ENCODE measurements around the gene SYNDIG1. TPM values are rescaled to one million over a fixed set of nuclear protein-coding genes. Genes with fewer than 3 reads are reported as not detected.

Gene SYNDIG1
- total RNA-seq, 1 experiment from 2014 or later = 5.4 TPM

GRCh38 chr20:24675651-24676352 lies 206.4 kb downstream of the SYNDIG1 start:
- no peak overlapping the region for H3K27ac ChIP-seq (ENCODE audit: insufficient read length, low read depth, low read length)
- H2AFZ ChIP-seq (ENCODE audit: low read length) = no peak overlapping the region
- H3K9me3 Mint-ChIP-seq = no peaks in the 10 kb centered on the region; a peak in 1 of 5 replicates
- H4K8ac ChIP-seq (replicated peaks; ENCODE audit: insufficient read length, low read depth, low read length) = no peak overlapping the region
- H3K23me2 ChIP-seq (ENCODE audit: insufficient read length, low read depth, low read length, poor library complexity, severe bottlenecking) = no peaks in the 10 kb centered on the region
- H3T11ph ChIP-seq (ENCODE audit: low read length) = no peak overlapping the region
- H2BK15ac ChIP-seq (ENCODE audit: low read depth, low read length) = no peak overlapping the region
- DNase-seq = no peak
- no peak overlapping the region for H4K5ac ChIP-seq (ENCODE audit: insufficient read length, low read depth, low read length)
- H3K56ac ChIP-seq (ENCODE audit: insufficient read length, low read depth, low read length) = no peak overlapping the region
- H3K4ac ChIP-seq (ENCODE audit: low read depth, low read length) = no peak overlapping the region
- H3K4me1 Mint-ChIP-seq = no peaks in the 10 kb centered on the region
- no peak overlapping the region for H3K9ac ChIP-seq (ENCODE audit: extremely low read depth, insufficient read length, low read length)
- H3K4me1 ChIP-seq (ENCODE audit: insufficient read depth, low read length) = no peaks in the 10 kb centered on the region
- H3K27ac Mint-ChIP-seq = peak overlapping the region in 1 of 3 experiments; percentile 62; a peak in 1 of 7 replicates
- no peak overlapping the region for H2AK5ac ChIP-seq (ENCODE audit: insufficient read length, low read length)
- no peak overlapping the region for H3K14ac ChIP-seq (ENCODE audit: insufficient read depth, low read length)
- no peak overlapping the region for H2BK20ac ChIP-seq (ENCODE audit: low read depth, low read length, poor library complexity, severe bottlenecking)
- H3K36me3 Mint-ChIP-seq (ENCODE audit: insufficient read depth in 1 of 3, low read depth in 3 of 3) = no peaks in the 10 kb centered on the region
- no peak overlapping the region for H3K23ac ChIP-seq (ENCODE audit: insufficient read length, low read depth, low read length)
- H3K4me3 Mint-ChIP-seq = no peak overlapping the region
- WGBS (ENCODE audit: extremely low coverage, insufficient read length, low lambda C conversion rate) = no CpG with 5 or more reads among the region's 8 CpGs
- no peaks in the 10 kb centered on the region for H3K27me3 ChIP-seq (ENCODE audit: insufficient read depth, low read length)
- no peaks in the 10 kb centered on the region for H3K79me2 ChIP-seq (ENCODE audit: insufficient read depth, low read length)
- no peaks in the 10 kb centered on the region for H3K9me3 ChIP-seq (ENCODE audit: control insufficient read depth, low read depth, low read length)
- H2BK120ac ChIP-seq (ENCODE audit: low read depth, low read length, poor library complexity, severe bottlenecking) = no peak overlapping the region
- no peak overlapping the region for H2BK12ac ChIP-seq (ENCODE audit: insufficient read length, low read depth, low read length)
- no peak overlapping the region for H3K18ac ChIP-seq (ENCODE audit: insufficient read length, low read depth, low read length)
- no peaks in the 10 kb centered on the region; the same call in none of the 2 replicates for H3K27me3 Mint-ChIP-seq (ENCODE audit: low read depth)
- no peak overlapping the region for H2BK5ac ChIP-seq (ENCODE audit: insufficient read length, low read length)
- no peak overlapping the region for H3K4me2 ChIP-seq (ENCODE audit: insufficient read depth, insufficient read length, low read length)
- H4K91ac ChIP-seq (ENCODE audit: insufficient read length, low read depth, low read length) = no peak overlapping the region
- no peaks in the 10 kb centered on the region for H3K79me1 ChIP-seq (ENCODE audit: insufficient read depth, low read depth, low read length, poor library complexity, severe bottlenecking)
- no peak for TF ChIP-seq CTCF (conservative IDR thresholded peaks at IDR 0.05)
- no peaks in the 10 kb centered on the region for H4K20me1 ChIP-seq (ENCODE audit: control insufficient read depth, insufficient read depth, insufficient read length)
